Subcutaneous abdominal adipose tissue (tissue), 5 donors: ENCODE data around the gene ATP9B.

ENCODE experiments used
- H3K27ac ChIP-seq: one replicate; pipeline ENCODE4 v1.7.0; 2013; ENCODE audit warnings: low read depth, mild to moderate bottlenecking, inconsistent platforms, low read length, moderate library complexity
- H3K27me3 ChIP-seq, 5 donors: one replicate each; pipeline ENCODE4 v1.7.0; 2013; ENCODE audit warnings: low read length in 5 of 5, inconsistent platforms in 1 of 5; ENCODE audit not compliant: control insufficient read depth in 5 of 5, insufficient read depth in 4 of 5
- H3K36me3 ChIP-seq, 5 donors: one replicate each; pipeline ENCODE4 v1.7.0; 2013; ENCODE audit warnings: low read length in 5 of 5; ENCODE audit not compliant: control insufficient read depth in 5 of 5, insufficient read depth in 5 of 5
- H3K4me1 ChIP-seq, 5 donors: one replicate each; pipeline ENCODE4 v1.7.0; 2013; ENCODE audit warnings: low read length in 5 of 5, mild to moderate bottlenecking in 3 of 5, moderate library complexity in 1 of 5; ENCODE audit not compliant: control insufficient read depth in 5 of 5, insufficient read depth in 5 of 5
- H3K4me3 ChIP-seq, 5 donors: one replicate each; pipeline ENCODE4 v1.7.0; 2013; ENCODE audit warnings: low read length in 5 of 5, low read depth in 1 of 5
- H3K9ac ChIP-seq, 5 donors: one replicate each; pipeline ENCODE4 v1.7.0; 2013; ENCODE audit warnings: low read length in 5 of 5, mild to moderate bottlenecking in 4 of 5, moderate library complexity in 3 of 5
- H3K9me3 ChIP-seq, 5 donors: one replicate each; pipeline ENCODE4 v1.7.0; 2013; ENCODE audit warnings: low read length in 5 of 5; ENCODE audit not compliant: control insufficient read depth in 5 of 5
- donor health status: healthy.
- donor health status: healthy.
- donor health status: healthy.
- donor health status: healthy.
- donor health status: healthy.

ATP9B gene

GRCh38 chr18:79413901-79414300, 344.7 kb downstream of the ATP9B start:
- Histone ChIP-seq H3K36me3 (peaks cover 0 to 56% (median 38%) of the 10 kb centered on the region in 5 donors), H3K4me3 (no peak overlapping the region), H3K4me1 (peaks cover 0 to 18% (median 3%) of the 10 kb centered on the region in 5 donors), H3K9ac (no peak overlapping the region), H3K27me3 (no peaks in the 10 kb centered on the region), H3K9me3 (no peaks in the 10 kb centered on the region), H3K27ac (no peak overlapping the region)

DNA sequence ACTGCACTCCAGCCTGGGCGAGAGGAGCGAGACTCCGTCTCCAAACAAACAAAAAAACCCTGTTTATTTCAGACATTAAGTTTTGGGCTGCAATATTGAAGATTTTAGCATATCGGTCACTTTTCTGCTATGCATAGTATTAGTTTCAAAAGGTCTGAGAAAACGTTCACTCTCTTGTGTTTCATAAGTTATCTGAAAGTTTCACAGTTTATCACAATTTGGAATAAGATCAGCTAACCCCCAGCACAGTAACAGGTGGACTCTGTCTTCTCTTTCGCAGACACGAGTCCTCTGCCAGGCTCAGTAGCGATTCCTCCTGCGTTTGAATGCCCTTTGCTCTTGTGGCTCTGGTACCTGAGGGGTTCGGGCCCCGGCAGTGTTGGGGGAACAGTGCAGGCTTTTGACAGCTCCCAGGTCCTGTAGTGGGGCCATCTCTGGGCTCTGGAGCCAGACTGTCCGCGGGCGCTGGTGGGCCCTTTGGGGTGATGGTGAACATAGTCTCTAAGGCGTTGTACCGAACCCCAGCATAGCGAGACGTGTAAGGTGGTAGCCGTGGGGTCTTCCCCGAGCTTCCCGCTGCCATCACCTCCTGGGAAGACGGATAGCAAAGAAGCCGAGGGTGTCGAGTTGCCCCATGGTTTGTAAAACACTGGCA, 347.0 kb downstream of the ATP9B start:
- Histone ChIP-seq H3K36me3 (peaks cover 0 to 59% (median 39%) of the 10 kb centered on the region in 5 donors), H3K4me3 (no peak overlapping the region), H3K4me1 (peaks cover 0 to 18% (median 3%) of the 10 kb centered on the region in 5 donors), H3K27me3 (no peaks in the 10 kb centered on the region), H3K9me3 (no peaks in the 10 kb centered on the region), H3K9ac (no peak overlapping the region), H3K27ac (no peak overlapping the region)

DNA sequence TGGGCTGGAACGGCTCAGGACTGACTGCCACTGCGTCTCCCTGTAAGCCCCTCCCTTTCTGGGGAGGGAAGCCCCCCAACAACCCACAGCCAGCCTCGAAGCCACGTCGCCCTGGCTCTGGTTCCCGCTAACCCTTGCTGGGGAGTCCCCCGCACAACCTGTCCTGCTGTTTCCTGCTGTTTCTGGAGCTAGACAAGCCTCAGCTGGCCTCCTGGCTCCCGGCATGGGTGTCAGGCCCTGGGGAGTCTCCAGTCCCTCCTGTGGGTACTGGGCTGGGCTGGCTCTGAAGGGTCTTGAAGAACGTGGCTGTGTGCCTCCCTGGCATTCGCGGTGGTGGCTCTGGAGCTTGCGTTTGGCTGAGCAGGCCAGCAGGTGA, 347.5 kb downstream of the ATP9B start:
- H3K36me3 ChIP-seq, result peaks cover 0 to 60% (median 40%) of the 10 kb centered on the region in 5 donors
- no peaks in the 10 kb centered on the region for H3K9me3 ChIP-seq
- no peak overlapping the region for H3K27ac ChIP-seq
- no peak overlapping the region for H3K4me3 ChIP-seq
- no peak overlapping the region for H3K9ac ChIP-seq
- H3K4me1 ChIP-seq, result peaks cover 2 to 22% (median 8%) of the 10 kb centered on the region in 5 donors
- H3K27me3 ChIP-seq, result no peaks in the 10 kb centered on the region

DNA sequence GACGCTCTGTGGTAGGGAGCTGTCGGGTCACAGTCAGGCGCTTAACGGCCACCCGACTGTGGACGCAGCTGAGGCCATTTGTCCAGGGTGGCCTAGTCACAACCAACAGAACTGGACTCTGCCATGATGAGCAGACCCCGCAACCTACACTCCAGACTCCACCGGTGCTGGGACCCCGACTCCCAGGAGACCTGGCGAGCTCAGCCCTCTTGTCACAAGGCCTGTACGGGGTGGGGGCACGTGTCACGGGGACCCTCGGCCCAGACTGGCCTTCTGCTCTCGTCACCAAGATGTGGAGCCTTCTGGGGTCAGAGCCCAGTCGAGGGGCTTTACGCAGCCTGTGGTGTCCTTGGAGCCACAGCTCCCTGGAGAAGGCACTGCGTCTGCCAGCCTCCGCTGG, 349.0 kb downstream of the ATP9B start:
- no peak overlapping the region for H3K27ac ChIP-seq

DNA sequence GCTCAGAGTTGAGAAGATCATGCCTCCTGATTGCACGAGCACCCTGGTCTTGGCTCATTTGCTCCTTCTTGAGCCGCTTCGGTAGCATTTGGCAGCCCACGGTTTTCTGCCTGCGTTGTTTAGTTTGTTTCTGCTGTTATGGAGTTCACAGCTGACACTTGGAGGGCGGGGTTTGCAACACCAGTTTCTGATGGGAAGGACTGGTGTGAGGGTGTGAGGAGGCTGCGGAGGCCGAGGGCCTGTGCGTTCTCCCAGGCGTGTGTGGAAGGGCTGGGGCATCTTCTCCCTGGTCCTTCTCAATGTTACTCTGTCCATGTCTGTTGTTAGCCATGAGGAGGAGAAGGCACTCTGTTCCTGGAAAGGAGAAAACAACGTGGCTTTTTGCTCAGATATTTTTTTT, 349.4 kb downstream of the ATP9B start:
- Histone ChIP-seq H3K9ac (no peak overlapping the region), H3K27ac (no peak overlapping the region), H3K4me1 (peaks cover 5 to 29% (median 21%) of the 10 kb centered on the region in 5 donors), H3K27me3 (no peaks in the 10 kb centered on the region), H3K36me3 (peaks cover 0 to 41% (median 30%) of the 10 kb centered on the region in 5 donors), H3K9me3 (no peaks in the 10 kb centered on the region), H3K4me3 (no peak overlapping the region)

More for the DNA sequence above, 349.0 kb downstream of the ATP9B start:
- no peaks in the 10 kb centered on the region for H3K9me3 ChIP-seq
- H3K4me1 ChIP-seq, result peaks cover 5 to 25% (median 19%) of the 10 kb centered on the region in 5 donors
- H3K27me3 ChIP-seq, result no peaks in the 10 kb centered on the region
- peaks cover 0 to 45% (median 34%) of the 10 kb centered on the region in 5 donors for H3K36me3 ChIP-seq
- H3K4me3 ChIP-seq, result no peak overlapping the region
- no peak overlapping the region for H3K9ac ChIP-seq

DNA sequence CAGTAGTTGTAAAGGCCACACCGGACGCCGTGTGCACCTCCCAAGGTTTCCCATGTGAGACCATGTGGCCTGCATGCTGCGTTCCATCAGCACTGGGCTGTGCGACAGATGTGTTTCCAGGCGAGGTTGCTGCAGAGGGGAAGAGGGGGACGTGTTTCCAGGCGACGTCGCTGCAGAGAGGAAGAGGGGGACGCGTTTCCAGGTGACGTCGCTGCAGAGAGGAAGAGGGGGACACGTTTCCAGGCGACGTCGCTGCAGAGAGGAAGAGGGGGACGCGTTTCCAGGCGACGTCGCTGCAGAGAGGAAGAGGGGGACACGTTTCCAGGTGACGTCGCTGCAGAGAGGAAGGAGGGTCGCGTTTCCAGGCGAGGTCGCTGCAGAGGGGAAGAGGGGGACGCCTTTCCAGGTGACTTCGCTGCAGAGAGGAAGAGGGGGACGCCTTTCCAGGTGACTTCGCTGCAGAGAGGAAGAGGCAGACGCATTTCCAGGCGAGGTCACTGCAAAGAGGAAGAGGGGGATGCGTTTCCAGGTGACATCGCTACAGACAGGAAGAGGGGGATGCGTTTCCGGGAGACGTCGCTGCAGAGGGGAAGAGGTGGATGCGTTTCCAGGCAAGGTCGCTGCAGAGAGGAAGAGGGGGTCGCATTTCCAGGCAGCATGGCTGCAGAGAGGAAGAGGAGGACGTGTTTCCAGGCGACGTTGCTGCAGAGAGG, 351.0 kb downstream of the ATP9B start:
- no peaks in the 10 kb centered on the region for H3K27me3 ChIP-seq
- no peaks in the 10 kb centered on the region for H3K9me3 ChIP-seq
- H3K36me3 ChIP-seq, result peaks cover 0 to 30% (median 23%) of the 10 kb centered on the region in 5 donors
- H3K4me3 ChIP-seq, result no peak overlapping the region
- no peak overlapping the region for H3K27ac ChIP-seq
- H3K4me1 ChIP-seq, result peaks cover 5 to 38% (median 30%) of the 10 kb centered on the region in 5 donors
- no peak overlapping the region for H3K9ac ChIP-seq

- no peak overlapping the region for H3K4me3 ChIP-seq
- no peak overlapping the region for H3K9ac ChIP-seq
Observed at GRCh38 chr18:79421275-79421857, 352.2 kb downstream of the ATP9B start.

GRCh38 chr18:79422022-79422782, 353.0 kb downstream of the ATP9B start:
- Histone ChIP-seq H3K4me1 (peaks cover 5 to 38% (median 30%) of the 10 kb centered on the region in 5 donors), H3K4me3 (no peak overlapping the region), H3K9me3 (no peaks in the 10 kb centered on the region), H3K27ac (no peak overlapping the region), H3K9ac (no peak overlapping the region), H3K36me3 (peaks cover 0 to 38% (median 26%) of the 10 kb centered on the region in 5 donors), H3K27me3 (no peaks in the 10 kb centered on the region)

More at GRCh38 chr18:79421275-79421857, 352.2 kb downstream of the ATP9B start:
- peaks cover 0 to 37% (median 26%) of the 10 kb centered on the region in 5 donors for H3K36me3 ChIP-seq
- no peak overlapping the region for H3K27ac ChIP-seq
- H3K27me3 ChIP-seq, result no peaks in the 10 kb centered on the region
- H3K4me1 ChIP-seq, result peaks cover 5 to 38% (median 30%) of the 10 kb centered on the region in 5 donors
- no peaks in the 10 kb centered on the region for H3K9me3 ChIP-seq

DNA sequence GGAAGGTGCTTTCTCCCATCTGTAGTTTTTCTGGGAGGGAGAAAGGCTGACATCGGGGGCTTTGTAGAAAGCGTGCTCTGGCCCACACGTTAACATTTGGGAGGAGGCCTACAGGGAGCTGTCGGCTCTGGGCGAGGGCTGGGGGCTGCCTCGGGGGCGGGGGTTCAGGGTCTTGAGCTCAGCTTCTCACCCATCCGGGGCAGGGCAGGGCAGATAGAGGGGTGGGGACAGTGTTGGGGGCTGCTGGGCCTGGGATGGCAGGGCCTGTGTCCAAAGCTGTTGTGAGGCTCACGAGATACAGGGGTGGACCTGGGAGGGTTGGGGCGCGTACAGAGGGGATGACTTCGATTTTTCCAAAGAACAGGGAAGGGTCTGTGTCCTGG, 353.6 kb downstream of the ATP9B start:
- H3K9me3 ChIP-seq, result no peaks in the 10 kb centered on the region
- peaks cover 5 to 38% (median 30%) of the 10 kb centered on the region in 5 donors for H3K4me1 ChIP-seq
- no peaks in the 10 kb centered on the region for H3K27me3 ChIP-seq
- no peak overlapping the region for H3K9ac ChIP-seq
- no peak overlapping the region for H3K4me3 ChIP-seq
- peaks cover 0 to 38% (median 26%) of the 10 kb centered on the region in 5 donors for H3K36me3 ChIP-seq
- H3K27ac ChIP-seq, result no peak overlapping the region
